MM.1S (cell line): ENCODE results near the gene NOD2.

Source experiments
- CTCF ChIP-seq: fragments of 300-600 bp; sonication (generic); IDR thresholded peaks from 2 replicates; pipeline ENCODE4 v1.5.1; 2016; ENCODE audit warnings: antibody characterized with exemption, low read length, mixed read lengths
- EZH2 ChIP-seq: fragments of 300-600 bp; sonication (generic); optimal IDR thresholded peaks from 2 replicates; pipeline ENCODE3; 2017; ENCODE audit warnings: low read depth, mild to moderate bottlenecking, antibody characterized with exemption, low read length, mixed read lengths

- TF ChIP-seq CTCF (no peak), EZH2 (no peak)
Observed at GRCh38 chr16:50685462-50686063, 7.8 kb upstream of the NOD2 start.
